A549 treated with GW870086 at 1 μM for 4 hours (cell line): ENCODE measurements around the gene ZFP37. TPM values are rescaled to one million over a fixed set of nuclear protein-coding genes. Genes with fewer than 3 reads are reported as not detected.

Experiments used
- total RNA-seq: library from RNA; stranded (reverse); fragments of 200-300 nt; extraction: Qiagen RNA extraction; gene quantifications from 5 replicates; pipeline ENCODE4 v1.2.3, GENCODE V29; 2022; ENCODE audit warnings: low read depth

The ZFP37 gene
- 1.3 to 2.5 TPM (median 2.0 TPM) in 5 replicates for total RNA-seq

DNA sequence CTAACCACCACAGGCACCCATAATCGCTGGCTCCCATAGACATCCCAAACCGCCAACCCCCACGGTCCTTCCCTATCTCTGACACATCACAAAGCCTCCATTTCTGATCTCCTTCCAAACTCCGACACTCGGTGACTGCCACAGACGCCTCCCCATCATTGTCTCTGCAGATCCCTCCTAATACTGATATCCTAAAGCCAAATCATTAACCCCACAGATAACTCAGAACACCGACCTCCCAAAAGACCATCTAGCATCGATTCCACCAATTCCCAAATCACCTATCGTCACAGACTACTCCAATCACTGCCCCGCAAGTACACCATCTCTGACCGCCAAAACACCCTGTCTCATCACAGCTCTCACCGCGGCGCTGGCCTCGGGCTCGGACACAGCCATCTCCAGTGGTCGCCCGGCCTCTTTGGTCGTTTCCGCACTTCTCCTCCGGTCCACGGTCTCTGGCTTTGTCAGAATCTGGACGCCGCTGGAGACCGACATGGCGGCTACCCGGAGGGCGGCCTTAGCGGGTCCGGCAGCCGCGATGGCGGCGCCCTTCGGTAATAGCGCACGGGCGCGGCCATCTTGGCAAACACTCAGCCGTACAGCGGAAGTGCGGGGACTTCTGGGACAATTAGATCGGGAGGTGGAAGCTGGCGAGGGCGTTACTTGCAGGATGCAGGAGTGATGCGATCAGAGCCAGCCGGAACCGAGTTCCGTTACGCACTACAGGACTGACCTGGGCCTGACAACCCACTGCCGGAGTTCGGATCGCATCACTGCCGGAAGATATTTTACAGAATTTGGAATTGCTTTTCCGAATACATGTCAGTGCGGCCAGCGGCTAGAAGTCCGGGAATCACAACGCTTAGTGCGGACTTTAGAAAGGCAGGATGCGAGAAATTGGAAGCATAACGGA, at the start of gene ZFP37:
ZFP37 (minus strand) TSS at position 534 of the 916 bp plus-strand sequence; CDS start at position 498, 36 bp downstream.

DNA sequence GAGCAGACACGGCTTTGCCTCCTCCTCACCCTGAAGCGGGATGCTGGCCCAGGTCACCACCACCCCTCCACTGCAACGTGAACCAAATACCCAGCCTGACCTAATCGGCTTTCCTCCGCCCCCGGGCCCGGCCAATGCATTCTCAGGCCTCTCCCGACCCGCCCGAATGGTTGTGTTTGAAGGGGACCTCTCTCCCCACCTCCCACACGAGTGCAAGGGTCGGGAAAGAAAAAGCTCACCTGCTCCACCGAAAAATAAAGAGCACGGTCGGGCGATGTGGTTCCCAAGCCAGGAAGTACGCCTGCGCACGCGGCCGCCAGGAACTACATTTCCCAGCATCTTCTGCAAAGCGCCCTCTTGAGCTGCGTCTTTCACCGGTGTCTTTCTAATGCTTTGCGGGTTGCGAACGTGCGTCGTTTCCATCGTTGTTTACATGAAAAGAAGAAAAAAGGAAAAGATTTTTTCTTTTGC, 44.6 kb downstream of the ZFP37 start, which contains the start of gene ZNF883:
ZNF883 (minus strand) TSS at position 282 of the 471 bp plus-strand sequence.

Other genes with a start within 250 kb of the ZFP37 start
- not detected in 5 replicates for gene SLC46A2, start 165.8 kb downstream of the ZFP37 start, total RNA-seq
- 0.70 to 0.94 TPM (median 0.86 TPM) in 5 replicates for gene ZNF883, start 44.5 kb downstream of the ZFP37 start, total RNA-seq
- 6.4 to 8.4 TPM (median 7.6 TPM) in 5 replicates for gene SLC31A2, start 94.3 kb upstream of the ZFP37 start, total RNA-seq
- 16.0 to 19.2 TPM (median 16.5 TPM) in 5 replicates for gene FKBP15, start 164.6 kb upstream of the ZFP37 start, total RNA-seq
- 18.8 to 21.9 TPM (median 20.6 TPM) in 5 replicates for gene SLC31A1, start 164.8 kb upstream of the ZFP37 start, total RNA-seq
- 45.6 to 60.1 TPM (median 47.4 TPM) in 5 replicates for gene CDC26, start 218.8 kb upstream of the ZFP37 start, total RNA-seq
- 52.6 to 56.0 TPM (median 55.0 TPM) in 5 replicates for gene PRPF4, start 218.9 kb upstream of the ZFP37 start, total RNA-seq
- 0.19 TPM in 1 of 5 replicates, not detected in the others for gene RNF183, start 246.7 kb upstream of the ZFP37 start, total RNA-seq